ENCODE results near the gene TBXAS1.

DNA sequence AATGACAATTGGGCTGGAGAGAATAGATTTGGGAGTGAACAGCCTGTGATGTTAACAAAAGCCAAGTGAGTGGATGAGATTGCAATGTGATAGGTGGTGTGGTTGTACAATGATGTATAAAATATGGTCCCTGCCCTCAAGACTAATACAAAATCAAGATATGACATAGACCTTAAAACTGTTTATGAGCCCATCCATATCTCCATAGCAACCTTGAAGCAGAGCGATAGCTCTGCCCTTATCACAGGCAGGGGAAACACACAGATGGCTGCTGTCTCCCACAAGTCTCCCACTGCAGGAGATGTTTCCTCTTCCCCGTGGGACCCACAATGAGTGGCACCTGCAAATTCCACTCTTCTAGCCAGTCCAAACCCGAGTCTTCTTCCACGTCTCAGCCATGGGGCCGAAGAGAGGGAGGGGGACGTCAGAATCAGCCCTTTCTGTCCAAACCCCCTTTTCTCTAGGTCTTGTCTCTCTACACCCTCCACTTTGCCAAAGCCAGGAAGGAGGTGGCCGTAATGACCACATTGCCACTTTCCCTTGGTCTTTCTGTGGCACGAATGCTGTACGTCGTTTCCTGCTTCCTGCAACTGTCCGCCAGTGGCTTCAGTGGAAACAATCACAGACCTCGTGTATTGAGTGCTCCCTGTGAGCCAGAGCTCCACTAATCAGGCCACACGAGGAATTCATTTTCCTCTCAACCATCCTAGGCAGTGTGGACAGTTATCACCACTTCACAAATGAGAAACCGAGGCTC, 7.5 kb upstream of the TBXAS1 start:
- no peak for TF ChIP-seq EZH2 (IDR thresholded peaks at IDR 0.05; ENCODE audit: borderline replicate concordance, insufficient read depth, low read length, poor library complexity, severe bottlenecking)
- TF ChIP-seq, protein P1, sequence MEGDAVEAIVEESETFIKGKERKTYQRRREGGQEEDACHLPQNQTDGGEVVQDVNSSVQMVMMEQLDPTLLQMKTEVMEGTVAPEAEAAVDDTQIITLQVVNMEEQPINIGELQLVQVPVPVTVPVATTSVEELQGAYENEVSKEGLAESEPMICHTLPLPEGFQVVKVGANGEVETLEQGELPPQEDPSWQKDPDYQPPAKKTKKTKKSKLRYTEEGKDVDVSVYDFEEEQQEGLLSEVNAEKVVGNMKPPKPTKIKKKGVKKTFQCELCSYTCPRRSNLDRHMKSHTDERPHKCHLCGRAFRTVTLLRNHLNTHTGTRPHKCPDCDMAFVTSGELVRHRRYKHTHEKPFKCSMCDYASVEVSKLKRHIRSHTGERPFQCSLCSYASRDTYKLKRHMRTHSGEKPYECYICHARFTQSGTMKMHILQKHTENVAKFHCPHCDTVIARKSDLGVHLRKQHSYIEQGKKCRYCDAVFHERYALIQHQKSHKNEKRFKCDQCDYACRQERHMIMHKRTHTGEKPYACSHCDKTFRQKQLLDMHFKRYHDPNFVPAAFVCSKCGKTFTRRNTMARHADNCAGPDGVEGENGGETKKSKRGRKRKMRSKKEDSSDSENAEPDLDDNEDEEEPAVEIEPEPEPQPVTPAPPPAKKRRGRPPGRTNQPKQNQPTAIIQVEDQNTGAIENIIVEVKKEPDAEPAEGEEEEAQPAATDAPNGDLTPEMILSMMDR (IDR thresholded peaks at IDR 0.05; ENCODE audit: poor library complexity, severe bottlenecking), result no peak
- TF ChIP-seq POLR2AphosphoS5 (IDR thresholded peaks at IDR 0.05), result no peak

Measured in neural cell (in vitro differentiated cells).